GM19397 (cell line): ENCODE measurements around the gene NPLOC4.
"Not testable (repeated sequence)": the region's sequence is repeated elsewhere in the genome, so short reads cannot be mapped to it uniquely, and the experiment has no call there.

Source experiments
- ATAC-seq: cut with Tn5 transposase; IDR thresholded peaks from one replicate; pipeline ENCODE4 v1.9.1; 2021; ENCODE audit warnings: mild to moderate bottlenecking, moderate library complexity; ENCODE audit not compliant: unreplicated experiment

NPLOC4 gene

DNA sequence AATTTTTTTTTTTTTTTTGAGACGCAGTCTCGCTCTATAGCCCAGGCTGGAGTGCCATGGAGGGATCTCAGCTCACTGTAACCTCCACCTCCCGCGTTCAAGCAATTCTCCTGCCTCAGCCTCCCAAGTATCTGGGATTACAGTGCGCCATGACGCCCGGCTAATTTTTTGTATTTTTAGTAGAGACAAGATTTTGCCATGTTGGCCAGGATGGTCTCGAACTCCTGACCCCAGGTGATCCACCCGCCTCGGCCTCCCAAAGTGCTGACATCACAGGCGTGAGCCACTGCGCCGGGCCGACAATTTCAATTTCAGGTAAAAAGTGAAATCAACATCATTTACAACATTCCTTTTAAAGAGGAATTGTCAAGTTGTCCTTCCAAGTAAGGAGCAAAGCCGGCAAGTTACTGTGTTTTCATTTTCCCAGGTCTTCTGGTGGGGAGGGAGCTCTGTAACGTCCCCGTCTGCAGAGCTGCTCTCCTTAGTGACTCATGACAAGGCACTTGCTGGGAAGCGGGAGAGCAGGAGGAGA, 873 bp downstream of the NPLOC4 start:
- no peak for ATAC-seq

DNA sequence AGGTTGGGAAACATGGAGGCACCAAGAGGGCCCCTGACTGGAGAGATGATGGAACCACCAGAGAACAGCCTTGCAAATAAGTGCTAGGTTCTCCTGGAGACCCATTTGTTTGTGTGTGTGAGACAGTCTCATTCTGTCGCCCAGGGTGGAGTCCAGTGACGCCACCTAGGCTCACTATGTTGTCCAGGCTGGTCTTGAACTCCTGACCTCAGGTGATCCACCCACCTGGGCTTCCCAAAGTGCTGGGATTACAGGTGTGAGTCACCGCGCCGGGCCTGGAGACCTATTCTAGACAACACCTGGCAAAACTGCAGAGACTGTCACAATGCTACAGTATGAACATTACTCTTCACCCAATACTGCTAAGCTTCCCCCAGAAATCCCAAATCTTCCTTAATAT, 1.5 kb downstream of the NPLOC4 start:
- no peak for ATAC-seq

DNA sequence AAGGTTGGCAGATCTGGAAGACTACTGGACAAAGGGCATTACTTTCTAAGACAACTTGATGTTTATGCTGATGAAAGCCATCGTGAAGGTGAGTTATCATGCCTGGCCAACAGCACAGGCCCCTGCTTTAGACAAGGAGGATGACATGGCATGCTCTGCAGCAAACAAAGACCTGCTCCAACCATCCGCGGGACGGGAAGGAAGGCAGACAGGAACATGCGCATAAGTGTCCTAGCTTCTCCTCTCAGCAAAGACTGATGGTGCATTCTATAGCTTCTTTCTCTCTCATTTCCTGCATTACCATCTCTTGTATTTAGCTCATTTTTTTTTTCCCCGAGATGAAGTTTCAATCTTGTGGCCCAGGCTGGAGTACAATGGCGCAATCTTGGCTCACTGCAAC, 5.4 kb downstream of the NPLOC4 start:
- ATAC-seq, result no peak

DNA sequence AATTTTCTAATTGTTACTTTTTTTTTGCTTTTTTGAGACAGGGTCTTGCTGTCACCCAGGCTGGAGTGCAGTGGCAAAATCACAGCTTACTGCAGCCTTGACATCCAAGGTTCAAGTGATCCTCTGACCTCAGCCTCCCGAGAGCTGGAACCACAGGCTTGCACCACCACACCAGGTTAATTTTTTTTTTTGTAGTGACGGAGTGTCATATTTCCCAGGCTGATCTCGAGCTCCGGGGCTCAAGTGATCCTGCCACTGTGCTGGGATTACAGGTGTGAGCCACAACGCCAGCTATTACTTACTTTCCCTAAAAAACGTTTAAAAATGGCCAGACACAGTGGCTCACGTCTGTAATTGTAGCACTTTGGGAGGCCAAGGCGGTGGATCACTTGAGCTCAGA, 6.6 kb downstream of the NPLOC4 start:
- no peak for ATAC-seq

DNA sequence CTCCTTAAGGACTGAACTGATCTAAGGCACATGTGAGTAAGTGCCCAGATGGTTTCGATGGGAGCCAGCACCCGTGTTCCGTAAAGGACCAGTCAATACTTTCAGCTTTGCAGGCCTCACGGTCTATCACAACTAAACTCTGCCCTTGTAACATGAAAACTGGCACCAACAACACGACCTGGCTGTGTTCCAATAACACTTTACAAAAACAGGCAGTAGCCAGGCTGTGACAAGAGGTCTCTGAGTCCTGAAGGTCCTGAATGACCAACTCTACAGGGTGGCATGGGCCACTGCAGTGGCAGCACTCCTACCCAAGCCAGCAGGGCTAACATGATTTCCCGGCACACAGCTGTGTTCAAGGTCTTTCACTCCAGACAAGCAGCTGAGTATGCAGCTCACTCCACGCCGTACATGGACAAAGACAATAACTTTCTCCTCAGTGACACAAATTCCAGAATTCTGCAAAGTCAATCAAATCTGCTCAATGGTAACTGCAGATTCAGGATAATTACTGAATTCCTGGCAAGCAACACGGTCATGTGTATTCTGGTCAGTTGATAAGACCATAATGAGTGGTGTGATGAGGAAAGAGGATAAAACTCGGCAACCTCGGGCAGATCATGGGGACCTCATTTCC, 15.3 kb downstream of the NPLOC4 start:
- ATAC-seq, result no peak

DNA sequence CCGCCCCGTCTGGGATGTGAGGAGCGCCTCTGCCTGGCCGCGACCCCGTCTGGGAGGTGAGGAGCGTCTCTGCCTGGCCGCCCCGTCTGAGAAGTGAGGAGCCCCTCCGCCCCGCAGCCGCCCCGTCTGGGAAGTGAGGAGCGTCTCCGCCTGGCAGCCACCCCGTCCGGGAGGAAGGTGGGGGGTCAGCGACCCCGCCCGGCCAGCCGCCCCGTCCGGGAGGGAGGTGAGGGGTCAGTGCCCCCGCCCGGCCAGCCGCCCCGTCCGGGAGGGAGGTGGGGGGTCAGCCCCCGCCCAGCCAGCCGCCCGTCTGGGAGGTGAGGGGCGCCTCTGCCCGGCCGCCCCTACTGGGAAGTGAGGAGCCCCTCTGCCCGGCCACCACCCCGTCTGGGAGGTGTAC, 18.6 kb downstream of the NPLOC4 start:
- not testable (repeated sequence) for ATAC-seq

DNA sequence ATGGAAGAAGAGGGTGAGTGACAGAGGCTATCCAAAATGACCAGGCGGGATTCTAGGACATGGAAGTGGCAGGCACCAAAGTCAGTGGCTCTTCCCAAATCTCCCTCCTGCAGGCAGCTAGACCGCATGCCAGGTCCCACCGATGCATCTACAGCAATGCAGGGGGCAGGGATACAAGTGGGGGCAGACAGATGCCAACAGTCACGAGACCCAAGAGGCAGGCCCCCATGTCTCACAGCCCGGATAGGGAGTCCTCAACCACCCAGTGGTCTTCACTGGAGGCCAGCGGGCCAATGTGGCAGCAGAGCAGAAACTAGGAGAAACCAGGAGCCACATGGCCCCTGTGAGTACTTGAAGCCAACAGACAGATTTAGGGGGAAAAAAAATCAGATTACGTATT, 20.0 kb downstream of the NPLOC4 start:
- ATAC-seq, result no peak

DNA sequence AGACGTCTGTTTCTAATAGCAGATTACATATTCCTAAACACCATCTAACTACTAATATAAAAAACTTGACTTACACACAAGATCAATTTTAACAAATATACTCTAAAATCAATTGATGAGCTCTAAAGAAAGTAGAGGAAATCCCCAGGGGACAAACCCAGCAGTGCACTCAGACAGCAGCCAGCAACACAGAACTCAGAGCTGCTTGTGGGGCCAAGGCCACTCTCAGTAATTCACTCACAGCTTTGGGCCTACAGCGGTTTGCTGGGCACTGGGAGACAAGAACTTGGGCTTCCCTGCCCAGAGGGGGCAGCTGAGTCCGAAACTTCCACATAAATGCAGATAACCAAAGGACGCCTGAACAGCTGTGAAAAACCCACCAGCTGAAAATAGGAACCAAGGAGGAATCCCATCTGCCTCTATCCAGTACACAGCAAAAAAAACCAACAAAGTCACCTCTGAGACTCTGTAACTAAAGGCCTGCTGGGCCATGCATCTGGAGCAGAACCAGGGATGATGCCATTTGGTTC, 21.4 kb downstream of the NPLOC4 start:
- no peak for ATAC-seq

DNA sequence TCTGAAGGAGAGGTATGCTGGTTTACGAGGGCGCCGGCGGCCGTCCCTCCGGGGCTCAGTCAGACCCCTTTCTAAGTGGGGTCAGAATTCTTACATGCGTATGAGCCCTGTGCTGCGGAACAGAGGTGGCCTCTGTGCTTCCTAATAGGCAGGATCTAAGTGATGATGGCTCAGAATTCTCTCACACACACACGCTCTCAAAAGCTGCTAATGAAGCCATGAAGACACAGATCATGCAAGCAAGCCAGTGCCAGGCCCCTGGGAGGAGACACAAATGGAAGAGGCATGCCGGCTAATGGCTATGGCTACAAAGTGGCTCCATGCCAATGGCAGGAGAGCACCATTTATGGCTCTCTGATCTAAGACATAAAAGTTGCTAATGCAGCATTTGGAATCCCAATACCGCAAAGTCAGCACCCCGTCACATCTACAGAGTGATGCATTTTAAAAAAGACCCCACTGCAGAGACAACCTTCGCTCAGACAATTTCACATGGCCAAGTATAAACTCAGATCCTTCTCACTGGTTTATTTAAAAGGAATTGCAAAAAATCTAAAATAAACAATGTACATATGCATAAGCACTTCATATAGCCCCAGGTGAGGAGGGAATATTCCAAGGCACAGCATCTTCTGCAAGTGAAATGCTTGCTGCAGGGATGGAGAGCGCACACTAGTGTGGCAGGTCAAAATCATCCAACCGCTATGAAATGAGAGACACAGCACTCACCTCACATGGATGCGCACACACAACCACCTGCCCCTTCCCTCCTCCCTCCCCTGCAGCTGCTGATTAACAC, 24.5 kb downstream of the NPLOC4 start:
- ATAC-seq, result no peak

DNA sequence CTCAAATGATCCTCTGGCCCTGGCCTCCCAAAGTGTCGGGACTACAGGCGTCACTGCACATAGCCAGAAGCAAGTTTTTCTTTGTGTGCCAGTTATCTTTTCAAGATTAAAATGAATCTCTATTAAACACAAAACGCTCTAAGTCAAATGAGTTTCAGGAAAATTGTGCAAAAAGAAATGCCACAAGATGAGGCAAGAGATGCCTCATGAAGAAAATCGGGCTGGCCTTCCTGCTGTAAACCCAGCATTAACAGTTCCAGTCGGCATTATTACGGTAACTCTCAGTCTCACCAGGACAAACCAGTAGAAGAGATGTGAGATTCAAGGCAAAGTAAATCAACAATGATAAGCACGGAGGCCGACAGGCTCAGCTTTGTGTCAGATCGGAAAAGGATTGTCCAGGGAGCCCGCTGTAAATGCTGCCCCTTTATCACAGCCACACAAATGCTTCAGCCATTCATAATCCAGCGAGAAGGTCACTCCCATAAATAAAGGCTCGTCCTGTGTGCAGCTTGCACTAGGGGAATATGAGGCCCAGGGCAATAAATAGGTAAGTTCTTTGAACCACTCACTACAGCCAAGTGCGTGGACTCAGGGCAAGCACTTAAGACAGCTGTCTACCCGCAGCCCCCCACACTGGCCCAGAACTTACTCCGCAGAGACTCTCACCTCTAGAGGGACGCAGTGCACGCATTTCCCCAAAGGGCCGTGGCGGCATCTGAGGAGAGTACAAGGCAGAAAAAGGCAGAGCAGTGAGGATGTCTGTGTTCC, 27.2 kb downstream of the NPLOC4 start:
- ATAC-seq, result no peak

DNA sequence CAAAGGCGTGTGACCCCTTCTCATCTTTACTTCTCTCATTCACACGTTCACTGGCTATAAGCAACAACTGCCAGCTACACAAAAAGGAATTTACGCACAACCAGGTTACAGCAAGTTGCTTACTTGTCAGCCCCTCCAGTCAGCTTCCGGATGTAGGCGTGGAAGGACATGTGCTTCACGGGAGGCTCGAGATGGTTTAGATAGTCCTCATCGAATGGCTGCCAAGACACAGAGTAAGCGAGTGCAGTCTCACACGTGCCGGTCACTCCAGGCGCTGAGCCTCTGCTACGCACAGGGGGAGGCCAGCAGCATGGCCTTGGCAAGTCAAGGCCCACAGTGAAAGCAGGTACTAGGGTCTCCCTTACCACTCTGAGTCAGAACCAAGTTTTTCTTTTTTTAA, 28.3 kb downstream of the NPLOC4 start:
- ATAC-seq, result no peak

DNA sequence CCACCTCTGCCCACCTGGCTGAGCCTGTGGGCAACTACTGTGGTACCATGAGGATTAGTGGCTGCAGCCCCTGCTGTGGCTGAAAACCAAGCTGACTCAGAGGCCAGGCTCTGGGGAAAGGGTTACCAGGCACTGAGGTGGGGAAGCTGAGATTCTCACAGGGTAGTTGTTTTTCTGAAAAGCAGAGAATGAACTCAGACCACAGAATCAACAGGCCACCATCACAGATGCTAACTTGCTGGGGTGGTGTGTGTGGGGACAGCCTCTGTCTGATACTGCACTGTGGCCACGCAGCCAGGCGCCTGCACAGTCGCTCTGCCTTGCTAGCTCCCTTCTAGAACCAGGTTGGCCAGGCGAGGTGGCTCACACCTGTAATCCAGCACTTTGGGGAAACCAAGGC, 28.8 kb downstream of the NPLOC4 start:
- no peak for ATAC-seq

DNA sequence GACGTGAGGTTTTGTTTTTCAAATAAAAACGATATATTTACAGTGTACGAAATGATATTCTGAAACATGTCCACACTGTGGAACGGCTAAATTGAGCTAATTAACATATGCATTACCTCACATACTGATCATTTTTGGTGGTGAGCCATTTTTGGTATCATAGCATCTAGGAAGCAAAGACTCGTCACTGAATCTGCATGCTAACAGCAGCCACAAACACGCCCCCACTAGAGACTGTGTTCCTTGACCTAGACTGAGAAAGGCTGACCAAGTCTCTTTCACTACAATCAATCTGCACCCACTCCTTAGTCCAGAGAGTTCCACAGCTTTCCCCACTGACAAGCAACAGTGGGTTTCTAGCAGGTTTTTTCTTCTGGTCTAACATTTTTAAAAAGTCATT, 29.5 kb downstream of the NPLOC4 start:
- ATAC-seq, result no peak

DNA sequence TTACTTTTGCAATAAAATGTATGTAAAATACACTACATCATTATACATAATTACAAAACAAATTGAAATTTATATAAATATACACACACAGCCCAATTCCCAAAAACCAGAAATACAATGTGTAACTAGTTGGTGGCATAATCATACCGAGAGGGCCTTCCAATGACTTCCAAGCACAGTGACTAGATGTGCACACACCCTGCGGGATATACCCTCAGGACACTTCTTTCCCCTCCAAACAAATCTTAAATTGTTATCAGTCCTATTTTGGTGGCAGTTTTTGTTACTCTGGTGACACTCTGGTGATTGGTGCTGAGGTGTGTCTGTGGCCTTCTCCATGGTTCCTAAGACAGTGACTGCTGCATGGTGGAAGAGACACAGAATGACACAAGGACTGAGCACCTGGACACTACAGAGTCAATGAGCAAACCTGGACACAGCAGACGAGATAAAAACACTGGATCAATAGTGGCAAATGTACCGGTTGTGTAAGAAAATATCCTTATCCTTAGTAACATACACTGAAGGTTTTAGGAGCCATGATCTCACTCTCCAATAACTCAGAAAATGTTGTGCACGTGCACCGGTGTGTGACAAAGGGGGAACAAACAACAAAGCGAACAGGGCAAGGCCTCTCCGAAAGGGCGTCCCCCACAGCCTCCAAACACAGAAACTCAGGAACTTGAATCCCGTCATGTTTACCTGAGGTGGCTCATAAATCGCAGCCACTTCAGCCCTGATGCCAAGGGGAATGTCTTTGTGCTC, 32.9 kb downstream of the NPLOC4 start:
- ATAC-seq, result no peak

DNA sequence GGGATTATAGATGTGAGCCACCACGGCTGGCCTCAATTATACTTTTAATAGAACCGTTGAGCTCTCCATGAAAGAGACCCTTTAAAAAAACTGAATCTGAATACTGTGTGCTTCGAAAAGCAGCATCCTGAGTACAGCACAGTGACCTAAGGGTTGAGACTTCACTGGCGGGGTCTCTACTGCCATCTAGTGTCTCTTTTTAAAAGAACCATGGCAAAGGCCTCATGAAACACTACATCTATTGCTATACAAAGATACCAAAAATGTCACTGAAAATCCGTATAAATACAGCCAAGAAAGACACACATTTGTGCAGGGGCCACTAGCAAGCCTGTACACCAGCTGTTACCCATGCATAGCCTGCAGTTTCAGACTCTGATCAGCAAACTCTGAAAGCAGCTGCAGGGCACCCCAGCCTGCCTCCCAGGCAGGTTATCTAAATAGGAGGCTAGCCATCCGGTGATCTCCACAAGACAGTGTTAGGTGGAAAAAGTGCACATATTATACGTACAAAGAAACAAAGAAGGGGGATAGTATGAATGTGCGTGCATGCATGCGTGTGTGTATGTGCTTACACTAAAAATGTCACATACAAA, 35.3 kb downstream of the NPLOC4 start:
- no peak for ATAC-seq

DNA sequence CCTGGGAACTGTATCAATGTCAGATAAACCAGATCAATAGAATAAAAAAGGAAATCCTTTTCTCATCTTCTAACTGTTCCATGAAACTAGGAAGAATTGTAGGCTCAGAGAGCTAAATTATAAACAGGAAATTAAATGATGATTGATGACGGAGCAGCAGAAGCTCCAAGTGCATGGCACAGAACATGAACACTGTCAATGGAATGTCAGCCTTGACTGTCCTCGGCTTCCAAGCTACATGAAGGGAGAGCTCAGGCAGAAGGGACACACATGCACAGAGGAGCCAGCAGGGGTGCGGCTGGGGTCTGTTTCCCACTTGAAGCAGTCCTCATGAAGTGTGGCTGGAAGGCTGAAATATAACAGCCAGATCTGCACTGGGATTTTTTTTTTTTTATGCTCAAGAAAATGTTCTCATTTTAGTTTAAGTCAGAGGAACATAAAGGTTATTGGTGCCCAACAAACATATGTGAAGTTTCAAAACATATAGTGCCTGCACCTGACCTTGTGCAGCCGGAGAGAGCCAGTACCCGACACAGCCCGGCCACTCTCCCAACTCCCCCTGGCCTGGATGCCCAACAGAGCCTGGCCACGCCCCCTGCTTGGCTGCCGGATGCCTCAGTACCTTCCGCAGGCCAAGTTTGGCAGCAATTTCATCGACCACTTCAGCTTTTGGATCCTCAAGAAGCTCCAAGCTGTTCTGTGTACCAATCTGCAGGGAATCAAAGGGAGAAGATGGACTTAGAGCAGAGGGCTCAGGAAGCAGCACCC, 37.0 kb downstream of the NPLOC4 start:
- no peak for ATAC-seq

DNA sequence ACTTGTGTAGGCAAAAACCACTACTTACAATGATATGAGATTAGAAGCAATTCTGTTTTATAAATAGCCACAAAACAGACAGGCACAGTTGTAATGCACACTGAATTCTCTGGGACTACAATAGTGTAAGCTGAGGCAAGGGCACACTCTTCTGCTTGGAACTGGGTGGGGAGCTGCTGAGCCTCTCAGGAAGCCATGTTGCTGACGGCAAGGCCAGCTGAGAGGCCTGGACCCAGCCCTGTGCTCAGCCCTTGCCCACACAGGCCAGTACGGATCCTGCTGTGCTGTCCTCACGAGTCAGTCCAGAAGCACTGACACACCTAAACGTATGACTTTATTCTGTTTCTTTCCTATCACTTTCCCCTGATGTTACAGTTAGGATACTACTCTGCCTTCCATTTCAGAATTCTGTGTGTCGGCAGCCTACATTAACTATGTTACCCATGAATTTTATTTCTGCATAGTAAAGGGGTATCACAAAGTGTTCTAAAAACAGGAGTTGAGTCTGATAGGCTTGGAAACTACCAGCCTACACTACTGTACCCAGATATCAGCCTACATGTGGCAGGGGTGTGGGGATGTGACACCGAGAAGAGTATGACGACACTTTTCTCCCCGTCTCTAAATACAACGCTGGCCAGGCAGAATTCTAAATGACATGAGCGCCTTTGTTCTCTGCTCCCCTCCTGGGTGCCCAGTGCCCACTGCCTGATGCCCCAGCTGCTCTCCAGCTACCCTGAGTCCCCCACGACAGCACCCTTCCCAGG, 43.6 kb downstream of the NPLOC4 start:
- no peak for ATAC-seq

DNA sequence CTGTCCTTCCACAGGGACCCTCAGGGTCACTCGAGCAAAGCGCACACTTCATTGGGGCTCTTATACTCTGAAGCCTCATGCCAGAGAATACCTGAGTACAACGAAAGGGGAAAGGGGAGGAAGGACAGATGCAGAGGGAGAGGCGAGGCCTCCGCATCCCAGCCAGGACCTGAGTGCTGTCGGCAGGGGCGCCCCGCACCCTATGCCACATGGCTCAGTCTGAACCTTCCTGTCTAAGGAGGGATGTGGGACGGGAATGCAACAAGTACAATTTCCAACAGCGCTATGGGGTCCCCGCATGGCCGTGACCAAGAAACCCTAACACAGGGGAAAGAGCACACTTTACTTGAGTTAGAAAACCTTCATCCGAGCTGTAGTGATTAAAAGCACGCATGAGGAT, 44.9 kb downstream of the NPLOC4 start:
- no peak for ATAC-seq

DNA sequence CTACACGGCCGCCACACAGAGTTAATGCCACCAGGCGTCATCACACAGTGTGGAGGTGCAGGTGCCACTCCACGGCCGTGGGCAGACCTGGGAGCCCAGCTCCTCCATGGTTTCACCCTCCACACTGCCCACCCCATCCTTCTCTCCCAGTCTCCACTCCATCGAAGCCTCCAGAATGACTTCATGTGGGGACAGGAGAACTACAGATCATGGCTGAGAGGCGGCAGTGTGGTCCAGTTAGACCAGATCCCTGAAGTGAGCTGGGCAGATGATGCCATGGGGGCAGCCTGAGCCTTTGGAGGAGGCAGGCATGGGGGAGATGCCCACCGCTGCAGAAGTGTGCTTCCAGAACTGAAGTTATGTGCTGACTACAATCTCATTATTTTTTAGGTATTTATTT, 46.8 kb downstream of the NPLOC4 start:
- ATAC-seq, result no peak
